K562 (cell line): Measurements from ENCODE around the gene COL26A1.

Experiments
- CBX2 ChIP-seq: fragments of 200-600 bp; sonication (generic); IDR thresholded peaks from one replicate; pipeline ENCODE4 v1.6.1; 2012; ENCODE audit warnings: mild to moderate bottlenecking, low read length, inconsistent platforms; ENCODE audit not compliant: insufficient read depth, poor library complexity, severe bottlenecking
- CHCHD3 ChIP-seq: fragments of 250-450 bp; sonication (Bioruptor Pico); IDR thresholded peaks from 2 replicates; pipeline ENCODE4 v2.1.2; 2022; ENCODE audit warnings: mild to moderate bottlenecking
- EZH2 ChIP-seq: IDR thresholded peaks from 2 replicates; pipeline ENCODE4 v1.6.1; 2012; ENCODE audit warnings: low read depth, mild to moderate bottlenecking, inconsistent platforms, low read length, borderline replicate concordance
- NR1H2 ChIP-seq: sonication (generic); formaldehyde crosslinking; IDR thresholded peaks from 2 replicates; pipeline ENCODE4 v1.4.0; 2020; ENCODE audit warnings: mild to moderate bottlenecking, missing genetic modification reagents
- POLR2AphosphoS5 ChIP-seq: IDR thresholded peaks from 2 replicates; pipeline ENCODE4 v1.6.1; 2011; ENCODE audit warnings: mild to moderate bottlenecking, low read depth, low read length, moderate library complexity; ENCODE audit not compliant: control insufficient read depth, insufficient read depth
- RBM34 ChIP-seq: fragments of 200-400 bp; formaldehyde crosslinking; IDR thresholded peaks from 2 replicates; pipeline ENCODE4 v1.6.1; 2018; ENCODE audit warnings: low read length, borderline replicate concordance; ENCODE audit not compliant: insufficient read depth
- SIN3A ChIP-seq, 2 experiments: fragments of 150-350 bp in 1 of 2; IDR thresholded peaks; 2 replicates each; pipeline ENCODE4 v1.6.1; 2011 to 2016; ENCODE audit warnings: borderline replicate concordance in 2 of 2, low read depth in 2 of 2, low read length in 2 of 2, mild to moderate bottlenecking in 2 of 2, moderate library complexity in 2 of 2; ENCODE audit not compliant: control insufficient read depth in 1 of 2
- STAG1 ChIP-seq: sonication (generic); formaldehyde crosslinking; IDR thresholded peaks from 2 replicates; pipeline ENCODE4 v1.5.0; 2020; ENCODE audit warnings: missing genetic modification reagents, borderline replicate concordance
- TRIM24 ChIP-seq, 2 experiments: fragments of 450-650 bp; IDR thresholded peaks; 2 replicates each; pipeline ENCODE4 v1.6.1; 2016
- ZEB2 ChIP-seq: fragments of 450-650 bp; IDR thresholded peaks from 2 replicates; pipeline ENCODE4 v1.6.1; 2016
- TF ChIP-seq, protein P1 (sequence below), 3 experiments: IDR thresholded peaks in 2 of 3; conservative IDR thresholded peaks in 1 of 3; 2 replicates each; pipeline ENCODE4 v1.5.1; 2011 to 2012; ENCODE audit warnings: low read length in 3 of 3, mild to moderate bottlenecking in 3 of 3, control low read depth in 2 of 3, improper control_type of control experiment in 1 of 3, inconsistent platforms in 1 of 3, low read depth in 1 of 3, mixed read lengths in 1 of 3, moderate library complexity in 1 of 3; ENCODE audit not compliant: insufficient read depth in 2 of 3
- TF ChIP-seq, protein P2 (sequence below), 2 experiments: fragments of 450-650 bp; IDR thresholded peaks; 2 replicates each; pipeline ENCODE4 v1.6.1; 2016; ENCODE audit warnings: mild to moderate bottlenecking in 2 of 2, borderline replicate concordance in 1 of 2, low read depth in 1 of 2, moderate library complexity in 1 of 2
- TF ChIP-seq, protein P3 (sequence below): sonication (generic); formaldehyde crosslinking; IDR thresholded peaks from 2 replicates; pipeline ENCODE4 v1.8.0; 2022; ENCODE audit warnings: mild to moderate bottlenecking, missing genetic modification reagents
- TF ChIP-seq, protein P4 (sequence below), 2 experiments: fragments of 450-650 bp; conservative IDR thresholded peaks; 2 replicates each; pipeline ENCODE4 v1.6.1; 2017; ENCODE audit warnings: mild to moderate bottlenecking in 2 of 2, moderate library complexity in 2 of 2

DNA sequence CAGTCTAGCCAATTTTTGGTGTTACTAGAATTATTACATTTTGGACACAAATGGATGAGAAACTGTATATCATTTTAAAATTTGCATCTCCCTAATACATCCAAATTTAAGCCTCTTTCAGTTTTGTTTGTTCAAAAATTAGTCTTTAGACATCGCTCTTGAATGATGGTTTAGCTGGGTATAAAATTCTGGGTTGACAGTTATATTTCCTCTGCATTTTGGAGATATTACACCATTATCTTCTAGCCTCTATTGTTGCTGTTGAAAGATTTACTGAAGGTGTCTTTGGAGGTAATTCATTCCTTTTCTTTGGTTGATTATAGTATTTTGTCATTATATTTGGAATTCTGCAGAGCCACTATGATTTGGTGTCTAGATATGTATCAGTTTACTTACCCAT, 116.5 kb downstream of the COL26A1 start:
- TF ChIP-seq STAG1 (no peak), EZH2 (no peak), CBX2 (no peak), POLR2AphosphoS5 (no peak), SIN3A (IDR thresholded peaks at IDR 0.05; ENCODE audit: borderline replicate concordance in 2 of 2, control insufficient read depth in 1 of 2, low read depth in 2 of 2, low read length in 2 of 2) (no peak), NR1H2 (CRISPR knock-in tag) (no peak), CHCHD3 (CRISPR knock-in tag) (no peak), RBM34 (no peak), ZEB2 (no peak), TRIM24 (IDR thresholded peaks at IDR 0.05) (peak in 1 of 2 experiments; percentile 37; a peak in 1 of 4 replicates)
- TF ChIP-seq, protein P1, sequence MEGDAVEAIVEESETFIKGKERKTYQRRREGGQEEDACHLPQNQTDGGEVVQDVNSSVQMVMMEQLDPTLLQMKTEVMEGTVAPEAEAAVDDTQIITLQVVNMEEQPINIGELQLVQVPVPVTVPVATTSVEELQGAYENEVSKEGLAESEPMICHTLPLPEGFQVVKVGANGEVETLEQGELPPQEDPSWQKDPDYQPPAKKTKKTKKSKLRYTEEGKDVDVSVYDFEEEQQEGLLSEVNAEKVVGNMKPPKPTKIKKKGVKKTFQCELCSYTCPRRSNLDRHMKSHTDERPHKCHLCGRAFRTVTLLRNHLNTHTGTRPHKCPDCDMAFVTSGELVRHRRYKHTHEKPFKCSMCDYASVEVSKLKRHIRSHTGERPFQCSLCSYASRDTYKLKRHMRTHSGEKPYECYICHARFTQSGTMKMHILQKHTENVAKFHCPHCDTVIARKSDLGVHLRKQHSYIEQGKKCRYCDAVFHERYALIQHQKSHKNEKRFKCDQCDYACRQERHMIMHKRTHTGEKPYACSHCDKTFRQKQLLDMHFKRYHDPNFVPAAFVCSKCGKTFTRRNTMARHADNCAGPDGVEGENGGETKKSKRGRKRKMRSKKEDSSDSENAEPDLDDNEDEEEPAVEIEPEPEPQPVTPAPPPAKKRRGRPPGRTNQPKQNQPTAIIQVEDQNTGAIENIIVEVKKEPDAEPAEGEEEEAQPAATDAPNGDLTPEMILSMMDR (IDR thresholded peaks at IDR 0.05 in 2 of 3, conservative IDR thresholded peaks at IDR 0.05 in 1 of 3; ENCODE audit: insufficient read depth in 2 of 3, low read depth in 1 of 3, low read length in 3 of 3), result no peak
- TF ChIP-seq, protein P2, sequence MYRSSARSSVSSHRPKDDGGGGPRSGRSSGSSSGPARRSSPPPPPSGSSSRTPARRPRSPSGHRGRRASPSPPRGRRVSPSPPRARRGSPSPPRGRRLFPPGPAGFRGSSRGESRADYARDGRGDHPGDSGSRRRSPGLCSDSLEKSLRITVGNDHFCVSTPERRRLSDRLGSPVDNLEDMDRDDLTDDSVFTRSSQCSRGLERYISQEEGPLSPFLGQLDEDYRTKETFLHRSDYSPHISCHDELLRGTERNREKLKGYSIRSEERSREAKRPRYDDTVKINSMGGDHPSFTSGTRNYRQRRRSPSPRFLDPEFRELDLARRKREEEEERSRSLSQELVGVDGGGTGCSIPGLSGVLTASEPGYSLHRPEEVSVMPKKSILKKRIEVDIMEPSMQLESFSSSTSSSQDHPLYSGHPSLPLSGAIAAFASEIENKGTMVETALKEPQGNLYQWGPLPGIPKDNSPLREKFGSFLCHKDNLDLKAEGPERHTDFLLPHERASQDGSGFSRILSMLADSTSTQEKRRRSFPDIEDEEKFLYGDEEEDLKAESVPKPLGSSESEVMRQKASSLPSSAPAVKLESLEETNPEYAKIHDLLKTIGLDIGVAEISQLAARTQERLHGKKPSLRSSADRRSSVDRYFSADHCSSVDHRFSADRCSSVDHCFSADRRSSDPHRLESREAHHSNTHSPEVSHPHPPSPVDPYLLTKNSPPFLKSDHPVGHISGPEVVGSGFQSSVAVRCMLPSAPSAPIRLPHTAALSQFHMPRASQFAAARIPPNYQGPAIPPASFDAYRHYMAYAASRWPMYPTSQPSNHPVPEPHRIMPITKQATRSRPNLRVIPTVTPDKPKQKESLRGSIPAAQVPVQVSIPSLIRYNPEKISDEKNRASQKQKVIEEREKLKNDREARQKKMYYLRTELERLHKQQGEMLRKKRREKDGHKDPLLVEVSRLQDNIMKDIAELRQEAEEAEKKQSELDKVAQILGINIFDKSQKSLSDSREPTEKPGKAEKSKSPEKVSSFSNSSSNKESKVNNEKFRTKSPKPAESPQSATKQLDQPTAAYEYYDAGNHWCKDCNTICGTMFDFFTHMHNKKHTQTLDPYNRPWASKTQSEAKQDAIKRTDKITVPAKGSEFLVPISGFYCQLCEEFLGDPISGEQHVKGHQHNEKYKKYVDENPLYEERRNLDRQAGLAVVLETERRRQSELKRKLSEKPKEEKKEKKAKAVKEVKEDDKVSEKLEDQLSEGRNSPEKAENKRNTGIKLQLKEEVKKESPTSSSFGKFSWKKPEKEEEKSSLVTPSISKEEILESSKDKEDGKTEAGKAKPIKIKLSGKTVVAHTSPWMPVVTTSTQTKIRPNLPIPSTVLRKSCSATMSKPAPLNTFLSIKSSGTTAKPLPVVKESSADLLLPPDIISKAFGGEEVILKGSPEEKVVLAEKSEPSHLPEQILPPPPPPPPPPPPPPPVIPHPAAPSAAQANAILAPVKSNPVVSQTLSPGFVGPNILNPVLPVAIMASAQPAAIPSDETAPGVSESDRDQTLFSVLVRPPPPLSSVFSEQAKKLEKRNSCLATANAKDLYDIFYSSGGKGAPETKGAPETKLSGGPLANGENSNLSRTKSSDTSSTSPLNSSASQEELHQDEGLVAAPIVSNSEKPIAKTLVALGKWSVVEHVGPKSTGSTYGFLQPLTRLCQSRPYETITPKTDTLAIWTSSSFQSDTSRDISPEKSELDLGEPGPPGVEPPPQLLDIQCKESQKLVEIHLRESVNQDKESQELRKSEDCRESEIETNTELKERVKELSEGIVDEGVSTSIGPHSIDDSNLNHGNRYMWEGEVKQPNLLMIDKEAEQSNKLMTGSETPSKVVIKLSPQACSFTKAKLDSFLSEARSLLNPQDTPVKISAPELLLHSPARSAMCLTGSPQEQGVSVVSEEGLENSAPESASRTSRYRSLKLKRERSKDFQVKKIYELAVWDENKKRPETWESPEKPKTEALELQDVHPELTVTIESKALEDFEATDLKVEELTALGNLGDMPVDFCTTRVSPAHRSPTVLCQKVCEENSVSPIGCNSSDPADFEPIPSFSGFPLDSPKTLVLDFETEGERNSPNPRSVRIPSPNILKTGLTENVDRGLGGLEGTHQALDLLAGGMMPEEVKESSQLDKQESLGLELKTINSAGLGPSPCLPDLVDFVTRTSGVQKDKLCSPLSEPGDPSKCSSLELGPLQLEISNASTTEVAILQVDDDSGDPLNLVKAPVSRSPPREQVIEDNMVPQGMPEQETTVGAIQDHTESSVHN (IDR thresholded peaks at IDR 0.05; ENCODE audit: borderline replicate concordance in 1 of 2, low read depth in 1 of 2), result no peak
- TF ChIP-seq, protein P3, sequence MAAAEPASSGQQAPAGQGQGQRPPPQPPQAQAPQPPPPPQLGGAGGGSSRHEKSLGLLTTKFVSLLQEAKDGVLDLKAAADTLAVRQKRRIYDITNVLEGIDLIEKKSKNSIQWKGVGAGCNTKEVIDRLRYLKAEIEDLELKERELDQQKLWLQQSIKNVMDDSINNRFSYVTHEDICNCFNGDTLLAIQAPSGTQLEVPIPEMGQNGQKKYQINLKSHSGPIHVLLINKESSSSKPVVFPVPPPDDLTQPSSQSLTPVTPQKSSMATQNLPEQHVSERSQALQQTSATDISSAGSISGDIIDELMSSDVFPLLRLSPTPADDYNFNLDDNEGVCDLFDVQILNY (CRISPR knock-in tag), result no peak
- TF ChIP-seq, protein P4, sequence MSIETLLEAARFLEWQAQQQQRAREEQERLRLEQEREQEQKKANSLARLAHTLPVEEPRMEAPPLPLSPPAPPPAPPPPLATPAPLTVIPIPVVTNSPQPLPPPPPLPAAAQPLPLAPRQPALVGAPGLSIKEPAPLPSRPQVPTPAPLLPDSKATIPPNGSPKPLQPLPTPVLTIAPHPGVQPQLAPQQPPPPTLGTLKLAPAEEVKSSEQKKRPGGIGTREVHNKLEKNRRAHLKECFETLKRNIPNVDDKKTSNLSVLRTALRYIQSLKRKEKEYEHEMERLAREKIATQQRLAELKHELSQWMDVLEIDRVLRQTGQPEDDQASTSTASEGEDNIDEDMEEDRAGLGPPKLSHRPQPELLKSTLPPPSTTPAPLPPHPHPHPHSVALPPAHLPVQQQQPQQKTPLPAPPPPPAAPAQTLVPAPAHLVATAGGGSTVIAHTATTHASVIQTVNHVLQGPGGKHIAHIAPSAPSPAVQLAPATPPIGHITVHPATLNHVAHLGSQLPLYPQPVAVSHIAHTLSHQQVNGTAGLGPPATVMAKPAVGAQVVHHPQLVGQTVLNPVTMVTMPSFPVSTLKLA (conservative IDR thresholded peaks at IDR 0.05), result no peak
